K562 (cell line): ENCODE results near the gene WDR72. TPM values are rescaled to one million over a fixed set of nuclear protein-coding genes. Genes with fewer than 3 reads are reported as not detected.

ENCODE experiments used
- ATAC-seq: fragments of 200-7000 bp; cut with Tn5 transposase; 3 replicates; pipeline ENCODE4 v1.9.1; 2020; ENCODE audit warnings: moderate library complexity
- BruUV-seq: library from RNA; stranded (reverse); fragments of 400-500 nt; replicated peaks from 2 replicates; lab custom pipeline; 2021; lab: Mats Ljungman, UMichigan
- CTCF ChIA-PET: fragments of 300-600 bp; formaldehyde crosslinking; extraction: SDS; loops from one replicate; lab custom pipeline; 2021; ENCODE audit warnings: low intra/inter-chr PET ratio; lab: Yijun Ruan, JAX
- POLR2A ChIA-PET: fragments of 300-600, 350-650 bp; sonication (Branson Sonifier 250); formaldehyde crosslinking; extraction: SDS; loops from one replicate; lab custom pipeline; 2021; ENCODE audit warnings: antibody characterized with exemption, inconsistent platforms; lab: Yijun Ruan, JAX
- DNase-seq, 4 experiments: peaks; one replicate each; pipeline versions ENCODE4 v3.0.0 to v3.0.0-alpha.2; 2011 to 2018; ENCODE audit warnings: low spot score in 3 of 4, mixed read lengths in 3 of 4; ENCODE audit errors: extremely low read depth in 1 of 4
- FAIRE-seq: peaks from 2 replicates; lab custom pipeline; 2011; peaks lifted over from hg19 to GRCh38; lab: Jason Lieb, UNC
- H2AFZ ChIP-seq: 2 replicates; pipeline ENCODE4 v1.6.0; 2011; ENCODE audit warnings: low read depth, low read length, control low read depth, inconsistent platforms
- H3K27ac ChIP-seq: fragments of 200-600 bp; 3 replicates; pipeline ENCODE4 v1.8.0; 2011; ENCODE audit warnings: low read depth, mild to moderate bottlenecking, control low read depth, inconsistent platforms, low read length, moderate library complexity, mixed read lengths; ENCODE audit errors: extremely low read depth
- H3K27me3 ChIP-seq, 2 experiments: fragments of 300-600 bp in 1 of 2; 2 replicates in 1 of 2; 3 replicates in 1 of 2; pipeline versions ENCODE4 v1.6.0 to v1.8.0; 2011; ENCODE audit warnings: inconsistent platforms in 2 of 2, low read length in 2 of 2, mild to moderate bottlenecking in 1 of 2, mixed read lengths in 1 of 2, moderate library complexity in 1 of 2; ENCODE audit not compliant: control insufficient read depth in 2 of 2, insufficient read depth in 2 of 2
- H3K36me3 ChIP-seq: fragments of 300-600 bp; 3 replicates; pipeline ENCODE4 v1.8.0; 2011; ENCODE audit warnings: mild to moderate bottlenecking, low read length, inconsistent platforms; ENCODE audit not compliant: control insufficient read depth, insufficient read depth
- H3K4me1 ChIP-seq, 2 experiments: fragments of 200-600 bp in 1 of 2; replicated peaks in 1 of 2; 2 replicates in 1 of 2; 3 replicates in 1 of 2; pipeline versions ENCODE4 v1.5.1 to v1.8.0; 2011; ENCODE audit warnings: inconsistent platforms in 2 of 2, low read length in 2 of 2, mild to moderate bottlenecking in 1 of 2, mixed read lengths in 1 of 2, moderate library complexity in 1 of 2; ENCODE audit not compliant: control insufficient read depth in 2 of 2, insufficient read depth in 2 of 2
- H3K4me2 ChIP-seq: 2 replicates; pipeline ENCODE4 v1.6.1; 2011; ENCODE audit warnings: low read length, control low read depth, inconsistent platforms, mixed read lengths; ENCODE audit not compliant: insufficient read depth
- H3K4me3 ChIP-seq: fragments of 200-600 bp; sonication (generic), shearing (Covaris generic); 2 replicates; pipeline ENCODE4 v1.5.1; 2016; ENCODE audit warnings: control low read depth, inconsistent platforms
- H3K79me2 ChIP-seq: fragments of 200-600 bp; 3 replicates; pipeline ENCODE4 v1.8.0; 2011; ENCODE audit warnings: low read length, inconsistent platforms; ENCODE audit not compliant: control insufficient read depth, insufficient read depth
- H3K9ac ChIP-seq, 2 experiments: 2 replicates each; pipeline versions ENCODE4 v1.6.0 to v1.6.1; 2011; ENCODE audit warnings: low read depth in 2 of 2, low read length in 2 of 2, control low read depth in 1 of 2, inconsistent platforms in 1 of 2, mild to moderate bottlenecking in 1 of 2, mixed read lengths in 1 of 2; ENCODE audit not compliant: insufficient read depth in 1 of 2
- H3K9me1 ChIP-seq: one replicate; pipeline ENCODE4 v1.6.0; 2011; ENCODE audit warnings: inconsistent platforms, mild to moderate bottlenecking, low read length, moderate library complexity; ENCODE audit not compliant: control insufficient read depth, insufficient read depth
- H3K9me3 ChIP-seq: replicated peaks from 2 replicates; pipeline ENCODE4 v1.5.1; 2011; ENCODE audit warnings: low read depth, low read length, inconsistent platforms; ENCODE audit not compliant: control insufficient read depth, insufficient read depth
- H4K20me1 ChIP-seq: replicated peaks from 2 replicates; pipeline ENCODE4 v1.6.1; 2011; ENCODE audit warnings: low read length, inconsistent platforms, mixed read lengths; ENCODE audit not compliant: control insufficient read depth, insufficient read depth
- CREB1 ChIP-seq, 2 experiments: sonication (generic) in 1 of 2; formaldehyde crosslinking in 1 of 2; IDR thresholded peaks; 2 replicates each; pipeline versions ENCODE4 v1.6.1 to v1.8.0; 2012 to 2022; ENCODE audit warnings: inconsistent platforms in 1 of 2, mild to moderate bottlenecking in 1 of 2, missing genetic modification reagents in 1 of 2, moderate library complexity in 1 of 2
- DNMT1 ChIP-seq: fragments of 450-650 bp; IDR thresholded peaks from 2 replicates; pipeline ENCODE4 v1.6.1; 2016; ENCODE audit warnings: antibody characterized with exemption, mild to moderate bottlenecking
- HNRNPL ChIP-seq: fragments of 200-400 bp; formaldehyde crosslinking; IDR thresholded peaks from 2 replicates; pipeline ENCODE4 v1.6.1; 2017; ENCODE audit warnings: low read depth, mild to moderate bottlenecking, low read length
- HNRNPLL ChIP-seq: fragments of 200-400 bp; formaldehyde crosslinking; IDR thresholded peaks from 2 replicates; pipeline ENCODE4 v1.6.1; 2017; ENCODE audit warnings: low read length, low read depth, mild to moderate bottlenecking; ENCODE audit not compliant: poor library complexity, severe bottlenecking
- PREB ChIP-seq: sonication (generic); formaldehyde crosslinking; IDR thresholded peaks from 2 replicates; pipeline ENCODE4 v1.8.1; 2023; ENCODE audit warnings: mild to moderate bottlenecking, missing genetic modification reagents
- RFX5 ChIP-seq: IDR thresholded peaks from 2 replicates; pipeline ENCODE4 v1.6.1; 2011; ENCODE audit warnings: low read depth, mild to moderate bottlenecking, improper control_type of control experiment, low read length
- ZNF431 ChIP-seq: sonication (generic); formaldehyde crosslinking; IDR thresholded peaks from 2 replicates; pipeline ENCODE4 v1.8.0; 2022; ENCODE audit warnings: mild to moderate bottlenecking, missing genetic modification reagents
- WGBS: fragments of 100-300 bp; shearing (Covaris generic); methylation state at CpG from one replicate; pipeline ENCODE4 v1.1.6; 2016; ENCODE audit warnings: low coverage, mixed read lengths; ENCODE audit not compliant: insufficient coverage; ENCODE audit errors: missing lambda C conversion rate; 5-methylcytosine and 5-hydroxymethylcytosine counted together
- in situ Hi-C: fragments of 300-500 bp; cut with MboI; formaldehyde crosslinking; loops from 4 replicates; pipeline ENCODE4 v1.15.0; 2018; ENCODE audit warnings: inconsistent platforms, mixed read lengths
- intact Hi-C: fragments of 100-400 bp; cut with micrococcal nuclease; formaldehyde crosslinking; loops from 2 replicates; pipeline ENCODE4 v1.14.2; 2022
- polyA plus RNA-seq, 8 experiments: library from polyadenylated mRNA; depleted of rRNA in 4 of 8; stranded (reverse) in 5 of 8; unstranded in 3 of 8; fragments of >200 nt; fragmentation: Nextera tagmentation in 2 of 8; fragmentation: Illumina TruSeq in 1 of 8; extraction: Ambion mirVana in 2 of 8; extraction: Trizol in 1 of 8; gene quantifications; 2 replicates each; pipeline versions ENCODE4 v1.2.1 to v1.2.3, GENCODE V29; 2011 to 2014; ENCODE audit warnings: inconsistent platforms in 1 of 8, missing spikeins in 1 of 8
- total RNA-seq, 7 experiments: library from RNA; depleted of rRNA in 6 of 7; stranded (reverse); fragments of >200 nt in 6 of 7; fragmentation: Illumina TruSeq in 2 of 7; extraction: Trizol in 2 of 7; gene quantifications; 2 replicates each; pipeline versions ENCODE4 v1.2.1 to v1.2.3, GENCODE V29; 2011 to 2021; ENCODE audit warnings: low replicate concordance in 1 of 7
- TF ChIP-seq, protein P1 (sequence below): fragments of 450-650 bp; formaldehyde crosslinking; IDR thresholded peaks from 2 replicates; pipeline ENCODE4 v1.4.0; 2020; ENCODE audit warnings: mild to moderate bottlenecking, moderate library complexity

The WDR72 gene
- total and polyA plus RNA-seq, 9 of the 15 experiments (the other 6 are each of a cell fraction or from before 2014, with no cell fraction given), result 0.01 TPM; not detected in 8

DNA sequence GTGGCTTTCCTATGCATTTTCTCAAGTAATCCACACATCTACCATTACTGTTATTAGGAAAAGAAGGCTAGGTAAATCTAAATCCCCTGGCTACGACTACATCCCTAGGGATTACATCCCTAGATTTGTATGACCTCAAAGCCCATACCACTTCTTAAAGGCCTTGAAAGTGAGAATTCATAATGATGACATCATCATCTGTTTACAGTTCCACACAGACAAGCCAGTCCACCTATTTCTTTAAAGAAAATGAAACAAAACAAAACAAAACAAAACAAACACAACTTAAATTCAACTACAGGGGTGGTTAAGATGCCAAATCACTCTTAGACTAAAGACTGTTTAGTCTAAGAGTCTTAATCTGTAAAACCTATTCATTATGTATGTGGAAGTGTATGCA, 5.7 kb downstream of the WDR72 start:
- H3K4me2 ChIP-seq, result no peak overlapping the region
- H3K27me3 ChIP-seq, result no peaks in the 10 kb centered on the region
- DNase-seq, result no peak
- no peaks in the 10 kb centered on the region for H3K4me1 ChIP-seq
- H3K27ac ChIP-seq, result no peak overlapping the region
- H3K4me3 ChIP-seq, result no peak overlapping the region
- no peak overlapping the region for H3K9ac ChIP-seq
- H3K79me2 ChIP-seq, result no peaks in the 10 kb centered on the region
- CTCF ChIA-PET, result no interaction called here
- no peak overlapping the region for H2AFZ ChIP-seq
- in situ Hi-C loops, result no loop called here
- no peaks in the 10 kb centered on the region for H3K9me1 ChIP-seq
- intact Hi-C loops, result no loop called here
- FAIRE-seq, result no peak
- WGBS, result 0% methylated on average over 1 of the region's 1 CpG
- POLR2A ChIA-PET, result no interaction called here
- BruUV-seq, result no TSS peak
- H3K36me3 ChIP-seq, result no peaks in the 10 kb centered on the region
- ATAC-seq, result no peak
- H4K20me1 ChIP-seq, result no peaks in the 10 kb centered on the region
- H3K9me3 ChIP-seq, result no peaks in the 10 kb centered on the region
- TF ChIP-seq HNRNPLL (no peak), PREB (CRISPR knock-in tag) (no peak), DNMT1 (no peak), HNRNPL (no peak), RFX5 (no peak), ZNF431 (CRISPR knock-in tag) (no peak), CREB1 (IDR thresholded peaks at IDR 0.05) (no peak), CREB1 (CRISPR knock-in tag; IDR thresholded peaks at IDR 0.05) (no peak)
- TF ChIP-seq, protein P1, sequence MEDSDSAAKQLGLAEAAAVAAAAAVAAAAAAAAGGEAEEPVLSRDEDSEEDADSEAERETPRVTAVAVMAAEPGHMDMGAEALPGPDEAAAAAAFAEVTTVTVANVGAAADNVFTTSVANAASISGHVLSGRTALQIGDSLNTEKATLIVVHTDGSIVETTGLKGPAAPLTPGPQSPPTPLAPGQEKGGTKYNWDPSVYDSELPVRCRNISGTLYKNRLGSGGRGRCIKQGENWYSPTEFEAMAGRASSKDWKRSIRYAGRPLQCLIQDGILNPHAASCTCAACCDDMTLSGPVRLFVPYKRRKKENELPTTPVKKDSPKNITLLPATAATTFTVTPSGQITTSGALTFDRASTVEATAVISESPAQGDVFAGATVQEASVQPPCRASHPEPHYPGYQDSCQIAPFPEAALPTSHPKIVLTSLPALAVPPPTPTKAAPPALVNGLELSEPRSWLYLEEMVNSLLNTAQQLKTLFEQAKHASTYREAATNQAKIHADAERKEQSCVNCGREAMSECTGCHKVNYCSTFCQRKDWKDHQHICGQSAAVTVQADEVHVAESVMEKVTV, result no peak
- TF ChIP-seq, all 486 proteins: peak for 0
